GM18519 (cell line): ENCODE measurements around the gene KCNJ1.

Experiments used
- ATAC-seq: cut with Tn5 transposase; IDR thresholded peaks from one replicate; pipeline ENCODE4 v1.9.1; 2021; ENCODE audit warnings: mild to moderate bottlenecking, moderate library complexity; ENCODE audit not compliant: unreplicated experiment, low FRiP score

The KCNJ1 gene

DNA sequence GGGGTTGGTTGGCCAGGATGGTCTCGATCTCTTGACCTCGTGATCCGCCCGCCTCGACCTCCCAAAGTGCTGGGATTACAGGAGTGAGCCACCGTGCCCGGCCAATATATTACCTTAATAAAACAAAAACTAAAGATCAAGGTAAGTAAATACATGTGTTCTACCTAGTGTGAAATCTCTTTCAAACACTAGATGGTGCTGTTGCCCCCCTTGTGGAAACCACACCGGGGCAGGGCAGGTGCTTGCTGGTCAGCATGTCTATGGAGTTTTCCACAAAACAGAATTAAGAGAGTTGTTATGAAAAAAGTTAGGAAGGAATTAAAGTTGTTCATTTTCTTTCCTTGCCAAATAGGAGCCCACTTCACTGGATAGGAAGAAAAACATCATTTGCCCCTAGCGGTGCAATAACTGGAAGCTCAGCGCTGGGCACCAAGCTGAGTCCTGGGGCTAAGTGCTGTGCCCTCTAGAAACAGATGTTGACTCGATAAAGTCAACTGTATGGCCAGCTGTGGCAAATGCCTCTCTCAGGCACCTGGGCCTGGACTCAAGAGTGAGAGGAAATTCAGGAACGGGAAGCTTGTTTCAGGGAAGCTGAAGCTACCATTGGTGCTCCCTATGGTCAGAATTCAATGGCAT is 17.7 kb upstream of the KCNJ1 start:
- peak; percentile 81 for ATAC-seq

DNA sequence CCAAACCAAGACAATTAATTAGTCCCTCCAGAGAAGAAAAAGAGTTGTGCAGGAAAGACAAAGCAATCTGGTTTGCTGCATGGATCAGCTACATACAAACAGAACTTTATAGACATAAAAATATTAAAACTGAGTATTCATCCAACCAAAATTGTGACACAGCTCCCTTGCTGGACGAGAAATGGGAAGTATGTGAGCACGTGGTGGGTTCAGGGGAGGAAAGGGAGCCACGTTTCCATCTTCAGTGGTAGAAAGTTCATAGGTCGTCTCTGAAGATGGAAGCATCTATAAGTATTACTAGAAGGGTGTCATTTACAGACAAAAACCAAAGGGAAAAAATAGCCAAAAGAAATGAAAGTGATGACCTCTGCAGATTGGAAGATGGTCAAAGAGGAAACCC is 17.0 kb upstream of the KCNJ1 start:
- no peak for ATAC-seq

DNA sequence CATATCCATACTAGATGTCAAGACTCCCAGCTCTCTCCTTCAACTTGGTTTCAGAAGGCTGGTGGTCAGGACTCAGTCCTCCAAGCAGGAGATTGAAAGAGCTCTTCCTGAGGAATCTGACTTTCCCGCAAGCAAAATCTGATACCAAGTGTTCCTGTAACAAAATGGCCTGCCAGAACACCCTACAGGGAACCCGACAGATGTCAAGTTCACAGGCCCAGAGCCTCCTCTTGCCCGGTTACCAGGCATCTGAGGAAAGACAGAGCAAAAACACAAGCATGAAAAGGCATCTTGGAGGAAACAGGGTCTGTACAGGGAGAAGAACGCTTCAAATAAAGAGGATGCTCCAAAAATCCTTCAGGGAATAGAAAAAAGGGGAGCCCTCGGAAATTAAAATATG is 15.4 kb upstream of the KCNJ1 start:
- ATAC-seq: no peak

DNA sequence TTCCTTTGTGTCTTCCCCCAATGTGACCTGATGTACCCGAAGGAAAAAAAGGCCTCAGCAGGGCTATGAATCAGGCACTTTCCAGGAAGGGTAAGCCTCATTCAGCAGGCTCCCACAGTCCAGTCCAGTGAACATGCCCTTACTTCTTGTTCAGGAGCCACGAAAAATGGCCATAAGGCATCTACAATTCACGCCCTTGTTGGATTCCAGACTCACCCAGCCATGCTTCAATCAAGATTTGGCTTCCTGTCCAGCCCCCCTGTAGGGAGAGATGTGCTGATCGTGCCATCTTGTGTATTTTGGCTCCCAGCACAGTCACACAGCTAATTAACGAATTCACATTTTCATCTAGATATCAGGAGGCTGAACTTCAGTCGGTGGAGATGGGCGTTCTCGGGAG is 14.1 kb upstream of the KCNJ1 start:
- no peak for ATAC-seq

- no peak for ATAC-seq
Measured at GRCh38 chr11:128879817-128880216, 12.7 kb upstream of the KCNJ1 start.

- no peak for ATAC-seq
Measured at GRCh38 chr11:128878455-128878854, 11.4 kb upstream of the KCNJ1 start.

DNA sequence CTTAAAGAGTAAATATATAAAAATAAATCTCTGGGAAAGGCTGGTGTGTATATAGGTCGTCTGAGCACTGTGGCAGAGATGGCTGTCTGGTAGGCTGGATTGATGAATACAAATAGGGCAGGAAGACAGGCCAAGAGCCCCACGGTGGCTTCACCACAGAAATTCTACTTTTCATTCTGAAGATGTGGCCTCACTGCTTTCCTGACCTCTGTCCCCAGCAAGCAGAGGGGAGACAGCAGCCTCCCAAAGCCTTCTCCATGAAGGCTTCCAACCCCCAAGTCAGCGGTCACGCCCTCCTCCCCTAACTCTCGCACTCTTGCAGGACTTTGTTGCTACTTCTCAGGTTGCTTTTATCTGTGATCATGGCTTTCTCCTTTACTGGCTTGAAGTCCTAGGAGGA is 10.6 kb upstream of the KCNJ1 start:
- no peak for ATAC-seq

- ATAC-seq: no peak
Measured at GRCh38 chr11:128876133-128876650, 9.1 kb upstream of the KCNJ1 start.

GRCh38 chr11:128874427-128874826 is 7.3 kb upstream of the KCNJ1 start:
- ATAC-seq: no peak

- ATAC-seq: no peak
Measured at GRCh38 chr11:128872594-128872993, 5.5 kb upstream of the KCNJ1 start.

- no peak for ATAC-seq
Measured at GRCh38 chr11:128872094-128872493, 5.0 kb upstream of the KCNJ1 start.

DNA sequence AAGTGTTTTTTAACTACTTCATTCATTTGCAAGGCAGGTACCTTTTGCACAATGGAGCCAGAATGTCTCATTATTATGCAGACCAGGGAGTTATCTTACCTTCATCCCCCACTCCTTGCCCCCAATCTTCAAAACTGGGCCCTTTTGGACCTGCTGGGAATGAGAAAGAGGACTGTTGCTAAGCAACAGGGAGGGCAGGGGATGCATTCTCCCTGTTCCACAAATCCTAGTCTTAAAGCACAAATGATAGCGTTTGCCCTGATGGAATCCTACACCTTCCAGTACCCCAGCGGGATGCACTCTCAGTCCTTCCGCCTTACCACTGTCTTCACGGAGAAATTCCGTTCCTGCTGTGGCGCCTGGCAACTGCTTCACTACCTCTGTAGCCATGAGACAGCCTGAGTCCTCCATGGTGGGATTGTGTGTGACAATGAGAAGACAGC is 4.1 kb upstream of the KCNJ1 start:
- ATAC-seq: no peak

DNA sequence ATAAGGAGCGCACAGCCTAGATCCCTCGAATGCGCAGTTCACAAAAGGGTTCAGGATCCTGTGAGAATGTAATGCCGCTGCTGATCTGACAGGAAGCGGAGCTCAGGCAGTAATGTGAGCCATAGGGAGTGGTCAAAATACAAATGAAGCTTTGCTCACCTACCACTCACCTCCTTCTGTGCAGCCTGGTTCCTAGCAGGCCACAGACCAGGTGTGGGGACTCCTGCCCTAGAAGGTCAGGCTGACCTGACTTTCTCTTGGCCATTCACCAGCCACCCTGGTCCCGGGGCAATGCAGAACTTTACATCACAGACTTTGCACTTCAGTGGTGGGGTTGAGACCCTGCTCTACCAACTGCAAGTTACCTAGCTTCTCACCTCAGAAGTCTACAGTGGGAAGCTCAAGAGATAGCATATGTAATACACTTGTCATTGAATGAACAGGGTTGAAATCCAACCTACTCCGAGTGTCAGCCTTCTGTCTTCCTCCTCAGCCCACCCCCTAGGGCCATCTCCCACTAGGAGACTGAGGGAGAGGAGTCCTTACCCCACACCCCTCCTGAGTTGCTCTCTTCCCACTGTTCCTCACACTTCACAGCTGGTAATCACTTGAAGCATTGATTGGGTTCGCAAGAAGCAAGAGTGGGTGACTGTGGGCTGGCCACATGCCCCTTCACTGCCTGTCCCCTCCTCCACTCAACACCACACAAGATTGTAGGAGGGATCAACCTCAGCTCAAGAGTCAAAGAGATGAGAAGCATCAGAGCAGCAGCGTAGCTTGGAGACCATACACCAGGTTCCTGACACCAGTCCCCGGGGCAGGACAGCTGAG is 2.0 kb upstream of the KCNJ1 start:
- ATAC-seq: no peak

GRCh38 chr11:128865490-128865889 is 1.6 kb downstream of the KCNJ1 start:
- no peak for ATAC-seq

- no peak for ATAC-seq
Measured at GRCh38 chr11:128862908-128863660, 4.0 kb downstream of the KCNJ1 start.

DNA sequence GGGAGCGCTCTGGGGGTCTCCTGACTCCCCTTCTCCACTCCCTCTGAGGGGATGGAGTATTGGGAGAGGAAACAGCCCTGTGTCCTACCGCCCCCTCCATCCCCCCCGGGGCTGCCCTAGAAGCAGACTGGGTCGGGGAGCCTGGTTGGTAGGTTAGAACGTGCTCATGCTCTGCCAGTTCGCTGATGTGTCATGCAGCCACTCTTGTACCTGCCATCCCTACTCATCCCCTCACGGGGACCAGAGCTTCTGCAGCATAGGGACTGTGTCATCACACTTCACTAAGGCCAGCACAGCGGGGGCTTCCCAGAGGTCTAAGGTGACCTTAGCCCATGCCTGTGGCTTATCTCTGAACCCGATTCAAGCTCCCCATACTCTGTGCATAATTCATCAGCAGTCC is 4.7 kb downstream of the KCNJ1 start:
- no peak for ATAC-seq

- no peak for ATAC-seq
Measured at GRCh38 chr11:128860571-128861361, 6.3 kb downstream of the KCNJ1 start.

- ATAC-seq: peak; percentile 92
Measured at GRCh38 chr11:128859563-128860441, 7.3 kb downstream of the KCNJ1 start.

GRCh38 chr11:128857341-128857740 is 9.8 kb downstream of the KCNJ1 start:
- no peak for ATAC-seq
